GM13977 (cell line): ENCODE measurements around the gene LRRC42.

Source experiments
- DNase-seq: peaks from one replicate; pipeline ENCODE4 v3.0.0; 2012; ENCODE audit warnings: low spot score
- in situ Hi-C: fragments of 300-500 bp; cut with MboI; formaldehyde crosslinking; loops from one replicate; pipeline ENCODE4 v1.12.0; 2022; ENCODE audit warnings: low sequenced_read_pairs, low pct_unique_long_range_greater_than_20kb, mixed read lengths, inconsistent platforms; ENCODE audit not compliant: unreplicated experiment
- TF ChIP-seq, protein P1 (sequence below): IDR thresholded peaks from 2 replicates; pipeline ENCODE4 v1.5.1; 2012; ENCODE audit warnings: mild to moderate bottlenecking, control low read depth; ENCODE audit not compliant: insufficient read depth; ENCODE audit errors: extremely low read depth, missing control alignments

LRRC42 gene

GRCh38 chr1:54009406-54009805 lies 63.3 kb downstream of the LRRC42 start:
- TF ChIP-seq, protein P1, sequence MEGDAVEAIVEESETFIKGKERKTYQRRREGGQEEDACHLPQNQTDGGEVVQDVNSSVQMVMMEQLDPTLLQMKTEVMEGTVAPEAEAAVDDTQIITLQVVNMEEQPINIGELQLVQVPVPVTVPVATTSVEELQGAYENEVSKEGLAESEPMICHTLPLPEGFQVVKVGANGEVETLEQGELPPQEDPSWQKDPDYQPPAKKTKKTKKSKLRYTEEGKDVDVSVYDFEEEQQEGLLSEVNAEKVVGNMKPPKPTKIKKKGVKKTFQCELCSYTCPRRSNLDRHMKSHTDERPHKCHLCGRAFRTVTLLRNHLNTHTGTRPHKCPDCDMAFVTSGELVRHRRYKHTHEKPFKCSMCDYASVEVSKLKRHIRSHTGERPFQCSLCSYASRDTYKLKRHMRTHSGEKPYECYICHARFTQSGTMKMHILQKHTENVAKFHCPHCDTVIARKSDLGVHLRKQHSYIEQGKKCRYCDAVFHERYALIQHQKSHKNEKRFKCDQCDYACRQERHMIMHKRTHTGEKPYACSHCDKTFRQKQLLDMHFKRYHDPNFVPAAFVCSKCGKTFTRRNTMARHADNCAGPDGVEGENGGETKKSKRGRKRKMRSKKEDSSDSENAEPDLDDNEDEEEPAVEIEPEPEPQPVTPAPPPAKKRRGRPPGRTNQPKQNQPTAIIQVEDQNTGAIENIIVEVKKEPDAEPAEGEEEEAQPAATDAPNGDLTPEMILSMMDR = no peak

DNA sequence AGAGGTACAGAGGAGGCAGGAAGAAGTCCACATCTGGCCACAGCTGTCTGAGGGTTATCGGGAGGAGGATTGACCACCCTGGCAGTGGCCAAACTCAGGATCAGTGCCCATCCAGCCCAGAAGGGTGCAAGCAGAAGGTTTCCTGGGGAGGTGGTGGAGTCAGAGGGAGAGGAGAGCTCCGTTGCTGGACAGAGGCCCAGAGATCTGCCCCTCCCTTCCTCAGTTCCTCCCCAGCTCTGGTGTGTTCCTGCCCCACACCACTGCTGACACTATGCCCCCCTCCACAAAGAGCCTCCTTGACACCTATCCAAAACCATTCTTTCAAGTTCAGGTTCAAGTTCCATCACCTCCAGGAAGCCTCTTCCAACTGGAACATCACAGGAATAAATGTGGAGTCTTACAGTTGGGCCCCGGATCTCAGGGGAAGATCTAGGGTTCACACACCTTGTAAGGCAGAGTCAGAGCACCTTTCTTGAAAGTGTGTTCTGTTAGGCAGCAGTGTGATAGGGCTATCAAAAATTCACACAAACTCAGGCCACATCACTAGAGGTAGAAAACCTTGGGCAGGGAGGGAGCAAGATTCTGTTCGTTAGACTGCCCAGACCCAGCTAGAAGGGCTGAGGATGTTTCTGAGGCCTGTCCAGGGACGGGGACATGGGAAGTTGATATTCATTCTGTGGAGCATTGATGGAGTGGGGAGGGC lies 64.4 kb downstream of the LRRC42 start:
- DNase-seq = no peak
- in situ Hi-C loops = no loop called here
- TF ChIP-seq, protein P1 = no peak

More at GRCh38 chr1:54009406-54009805, 63.3 kb downstream of the LRRC42 start:
- in situ Hi-C loops = no loop called here
- DNase-seq = no peak

DNA sequence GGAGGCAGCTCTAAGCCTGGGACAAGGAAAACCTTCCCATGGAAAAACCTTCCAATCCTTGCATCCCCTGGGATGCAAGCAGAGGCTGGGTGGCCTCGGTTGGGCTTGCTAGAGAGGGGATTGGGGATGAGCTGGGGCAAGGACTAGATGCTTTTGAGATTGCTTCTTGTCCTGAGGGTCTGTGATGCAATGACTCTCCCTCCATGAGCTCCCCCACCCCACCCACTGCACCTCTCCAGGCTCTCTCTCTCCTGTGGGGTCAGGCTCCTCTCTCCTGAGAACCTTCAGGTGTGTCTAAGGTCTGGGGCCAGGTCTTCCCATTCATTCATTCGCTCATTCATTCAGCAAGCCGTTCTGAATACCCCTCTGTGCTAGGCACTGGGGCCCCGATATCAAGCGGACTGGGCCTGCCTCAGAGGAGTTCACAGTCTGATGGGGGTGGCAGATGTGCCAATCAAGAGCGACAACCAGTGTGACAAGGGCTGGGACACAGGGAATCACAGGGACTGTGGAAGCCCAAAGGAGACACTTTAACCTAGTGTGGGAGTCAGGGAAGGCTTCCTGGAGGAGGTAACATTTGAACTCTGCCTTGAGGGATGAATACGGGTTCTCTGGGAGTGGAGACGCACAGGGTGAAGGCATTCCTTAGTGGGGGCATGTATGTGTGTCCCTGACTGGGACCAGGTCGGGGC lies 65.3 kb downstream of the LRRC42 start:
- TF ChIP-seq, protein P1 = no peak
- DNase-seq = no peak
- in situ Hi-C loops = no loop called here

GRCh38 chr1:54012008-54012325 lies 65.8 kb downstream of the LRRC42 start:
- DNase-seq = no peak
- TF ChIP-seq, protein P1 = no peak
- in situ Hi-C loops = no loop called here

- TF ChIP-seq, protein P1 = no peak
- DNase-seq = no peak
- in situ Hi-C loops = no loop called here
Observed at GRCh38 chr1:54012863-54013262, 66.7 kb downstream of the LRRC42 start.

DNA sequence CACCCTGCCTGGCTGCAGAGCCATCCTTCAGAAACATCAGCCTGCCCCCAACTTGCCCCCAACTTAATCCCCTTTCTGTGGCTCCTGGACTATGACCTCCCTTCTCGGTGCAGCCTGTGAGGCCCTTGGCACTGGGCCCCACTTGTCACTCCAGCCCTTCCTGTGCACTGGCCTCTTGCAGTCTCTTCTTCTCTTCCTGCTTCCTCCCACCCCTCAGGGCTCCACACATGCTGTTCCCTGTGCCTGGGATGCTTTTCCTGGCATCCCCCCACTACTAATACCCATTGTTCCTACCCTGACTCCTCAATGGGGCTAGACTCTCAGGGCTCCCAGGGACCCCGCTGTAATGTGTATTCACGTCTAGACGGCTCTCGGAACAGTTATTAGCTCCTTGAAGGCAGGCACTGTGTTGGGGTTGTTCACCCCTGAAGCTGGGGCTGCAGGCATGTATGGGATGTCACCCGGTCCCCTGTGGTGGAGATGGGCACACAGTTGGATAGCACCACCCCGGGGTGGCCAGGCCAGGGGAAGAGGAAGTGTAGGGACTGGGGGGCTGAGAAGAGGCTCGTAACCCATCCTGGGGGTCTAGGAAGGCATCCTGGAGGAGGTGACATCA lies 67.4 kb downstream of the LRRC42 start:
- TF ChIP-seq, protein P1 = no peak
- no peak for DNase-seq
- in situ Hi-C loops = no loop called here
